Adrenal gland (tissue), 5 donors: ENCODE results near the gene PFN1.

Experiments
- CTCF ChIP-seq, 6 experiments: fragments of 450-650 bp in 4 of 6; fragments of 200-600 bp in 2 of 6; sonication (generic) in 1 of 6; IDR thresholded peaks; 1 replicate in 5 of 6; 2 replicates in 1 of 6; pipeline versions ENCODE4 v1.5.1 to v1.8.0; 2016 to 2021; ENCODE audit warnings: antibody characterized with exemption in 6 of 6, mild to moderate bottlenecking in 2 of 6, moderate library complexity in 1 of 6
- POLR2A ChIP-seq, 2 donors: fragments of 450-650 bp; IDR thresholded peaks; one replicate each; pipeline ENCODE4 v1.6.1; 2017; ENCODE audit warnings: antibody characterized with exemption in 2 of 2, mild to moderate bottlenecking in 2 of 2, moderate library complexity in 1 of 2
- donor health status: DM: no; HTN: no; CAD: no.

- TF ChIP-seq CTCF (IDR thresholded peaks at IDR 0.05) (peak in 1 of 6 experiments; percentile 11), POLR2A (IDR thresholded peaks at IDR 0.05) (peak; percentile 78 to 80)
These were observed 19.5 kb upstream of the PFN1 start, which contains the start of gene SPAG7 for GRCh38 chr17:4967539-4968485.
